Mesendoderm (in vitro differentiated cells): ENCODE measurements around the gene IQCE.

Experiments
- DNase-seq: peaks from one replicate; pipeline ENCODE4 v3.0.0; 2013
- H2AK5ac ChIP-seq: 2 replicates; pipeline ENCODE4 v1.6.1; 2013; ENCODE audit warnings: low read length, inconsistent platforms
- H2BK120ac ChIP-seq: 2 replicates; pipeline ENCODE4 v1.6.1; 2013; ENCODE audit warnings: low read depth, mild to moderate bottlenecking, low read length, moderate library complexity, mixed read lengths
- H2BK15ac ChIP-seq: replicated peaks from 2 replicates; pipeline ENCODE4 v1.6.1; 2013; ENCODE audit warnings: low read depth, mild to moderate bottlenecking, moderate library complexity
- H2BK5ac ChIP-seq: 2 replicates; pipeline ENCODE4 v1.6.1; 2013; ENCODE audit warnings: low read length, inconsistent platforms
- H3K18ac ChIP-seq: 2 replicates; pipeline ENCODE4 v1.6.1; 2013; ENCODE audit warnings: mild to moderate bottlenecking, low read length, mixed read lengths
- H3K23ac ChIP-seq: one replicate; pipeline ENCODE4 v1.6.1; 2013; ENCODE audit warnings: low read length
- H3K27ac ChIP-seq: 2 replicates; pipeline ENCODE4 v1.5.1; 2013; ENCODE audit warnings: low read depth, mild to moderate bottlenecking, inconsistent platforms, low read length, moderate library complexity
- H3K27me3 ChIP-seq: 2 replicates; pipeline ENCODE4 v1.6.1; 2013; ENCODE audit warnings: low read length, control low read depth, mild to moderate bottlenecking, inconsistent platforms; ENCODE audit not compliant: insufficient read depth, poor library complexity
- H3K36me3 ChIP-seq: 2 replicates; pipeline ENCODE4 v1.6.1; 2013; ENCODE audit warnings: low read length, inconsistent platforms; ENCODE audit not compliant: control insufficient read depth, insufficient read depth
- H3K4ac ChIP-seq: one replicate; pipeline ENCODE4 v1.6.1; 2013; ENCODE audit warnings: low read depth, mild to moderate bottlenecking, low read length, moderate library complexity
- H3K4me1 ChIP-seq: 2 replicates; pipeline ENCODE4 v1.6.1; 2013; ENCODE audit warnings: low read depth, low read length, inconsistent platforms; ENCODE audit not compliant: control insufficient read depth
- H3K4me2 ChIP-seq: 2 replicates; pipeline ENCODE4 v1.6.1; 2013; ENCODE audit warnings: low read length
- H3K4me3 ChIP-seq: 2 replicates; pipeline ENCODE4 v1.5.1; 2013; ENCODE audit warnings: mild to moderate bottlenecking, low read length
- H3K56ac ChIP-seq: one replicate; pipeline ENCODE4 v1.6.1; 2013; ENCODE audit warnings: low read length
- H3K79me1 ChIP-seq: 2 replicates; pipeline ENCODE4 v1.6.1; 2013; ENCODE audit warnings: low read length, inconsistent platforms
- H3K79me2 ChIP-seq: 2 replicates; pipeline ENCODE4 v1.6.1; 2013; ENCODE audit warnings: mild to moderate bottlenecking, low read length; ENCODE audit not compliant: control insufficient read depth, insufficient read depth
- H3K9ac ChIP-seq: 2 replicates; pipeline ENCODE4 v1.6.1; 2013; ENCODE audit warnings: low read length, inconsistent platforms
- H4K5ac ChIP-seq: one replicate; pipeline ENCODE4 v1.6.1; 2013; ENCODE audit warnings: low read length
- H4K8ac ChIP-seq: one replicate; pipeline ENCODE4 v1.6.1; 2013; ENCODE audit warnings: low read depth, mild to moderate bottlenecking, control low read depth, low read length, moderate library complexity
- WGBS: extraction: QIAGEN DNeasy Blood & Tissue Kit; methylation state at CpG from one replicate; pipeline ENCODE4 v1.1.7; 2013; ENCODE audit warnings: low lambda C conversion rate, missing lambda C conversion rate; ENCODE audit not compliant: insufficient coverage; ENCODE audit errors: extremely low coverage; 5-methylcytosine and 5-hydroxymethylcytosine counted together

Gene IQCE

GRCh38 chr7:2601907-2602306, 43.1 kb downstream of the IQCE start:
- no peak overlapping the region for H3K27ac ChIP-seq
- no peaks in the 10 kb centered on the region for H3K27me3 ChIP-seq
- no peaks in the 10 kb centered on the region for H3K79me1 ChIP-seq
- no peaks in the 10 kb centered on the region for H3K4me1 ChIP-seq
- H3K36me3 ChIP-seq = no peaks in the 10 kb centered on the region
- no peak overlapping the region for H3K23ac ChIP-seq
- H2BK5ac ChIP-seq = no peak overlapping the region
- no peak overlapping the region for H4K5ac ChIP-seq
- H3K56ac ChIP-seq = no peak overlapping the region
- no peak overlapping the region for H2BK120ac ChIP-seq
- H3K79me2 ChIP-seq = no peaks in the 10 kb centered on the region
- H2BK15ac ChIP-seq = no peak overlapping the region
- no peak overlapping the region for H3K4me3 ChIP-seq
- H3K9ac ChIP-seq = no peak overlapping the region
- WGBS = 100% methylated on average over 1 of the region's 11 CpGs
- no peak overlapping the region for H4K8ac ChIP-seq
- no peak for DNase-seq
- no peak overlapping the region for H3K4me2 ChIP-seq
- H3K4ac ChIP-seq = no peak overlapping the region
- no peak overlapping the region for H3K18ac ChIP-seq
- no peak overlapping the region for H2AK5ac ChIP-seq

GRCh38 chr7:2602406-2603043, 43.7 kb downstream of the IQCE start:
- Histone ChIP-seq H3K9ac (no peak overlapping the region), H2BK15ac (no peak overlapping the region), H3K56ac (no peak overlapping the region), H2BK5ac (no peak overlapping the region), H3K23ac (no peak overlapping the region), H4K8ac (no peak overlapping the region), H3K4me3 (no peak overlapping the region), H3K79me1 (no peaks in the 10 kb centered on the region), H3K4ac (no peak overlapping the region), H3K18ac (no peak overlapping the region), H3K4me1 (no peaks in the 10 kb centered on the region), H3K27me3 (no peaks in the 10 kb centered on the region), H3K27ac (no peak overlapping the region), H4K5ac (no peak overlapping the region), H2BK120ac (no peak overlapping the region), H2AK5ac (no peak overlapping the region), H3K36me3 (no peaks in the 10 kb centered on the region), H3K79me2 (no peaks in the 10 kb centered on the region), H3K4me2 (no peak overlapping the region)
- DNase-seq = no peak
- WGBS = no CpG with 5 or more reads among the region's 19 CpGs

GRCh38 chr7:2603044-2603965, 44.5 kb downstream of the IQCE start:
- H3K56ac ChIP-seq = no peak overlapping the region
- no peak overlapping the region for H3K9ac ChIP-seq
- no peak overlapping the region for H4K8ac ChIP-seq
- H3K23ac ChIP-seq = no peak overlapping the region
- no peaks in the 10 kb centered on the region for H3K79me2 ChIP-seq
- H2AK5ac ChIP-seq = no peak overlapping the region
- H2BK15ac ChIP-seq = no peak overlapping the region
- H3K27me3 ChIP-seq = no peaks in the 10 kb centered on the region
- H3K4me2 ChIP-seq = no peak overlapping the region
- no peak overlapping the region for H3K4ac ChIP-seq
- no peak overlapping the region for H3K27ac ChIP-seq
- H3K4me3 ChIP-seq = no peak overlapping the region
- H4K5ac ChIP-seq = no peak overlapping the region
- WGBS = no CpG with 5 or more reads among the region's 35 CpGs
- H3K79me1 ChIP-seq = no peaks in the 10 kb centered on the region
- DNase-seq = no peak
- no peak overlapping the region for H2BK120ac ChIP-seq
- H2BK5ac ChIP-seq = no peak overlapping the region
- H3K36me3 ChIP-seq = no peaks in the 10 kb centered on the region
- H3K4me1 ChIP-seq = no peaks in the 10 kb centered on the region
- no peak overlapping the region for H3K18ac ChIP-seq

DNA sequence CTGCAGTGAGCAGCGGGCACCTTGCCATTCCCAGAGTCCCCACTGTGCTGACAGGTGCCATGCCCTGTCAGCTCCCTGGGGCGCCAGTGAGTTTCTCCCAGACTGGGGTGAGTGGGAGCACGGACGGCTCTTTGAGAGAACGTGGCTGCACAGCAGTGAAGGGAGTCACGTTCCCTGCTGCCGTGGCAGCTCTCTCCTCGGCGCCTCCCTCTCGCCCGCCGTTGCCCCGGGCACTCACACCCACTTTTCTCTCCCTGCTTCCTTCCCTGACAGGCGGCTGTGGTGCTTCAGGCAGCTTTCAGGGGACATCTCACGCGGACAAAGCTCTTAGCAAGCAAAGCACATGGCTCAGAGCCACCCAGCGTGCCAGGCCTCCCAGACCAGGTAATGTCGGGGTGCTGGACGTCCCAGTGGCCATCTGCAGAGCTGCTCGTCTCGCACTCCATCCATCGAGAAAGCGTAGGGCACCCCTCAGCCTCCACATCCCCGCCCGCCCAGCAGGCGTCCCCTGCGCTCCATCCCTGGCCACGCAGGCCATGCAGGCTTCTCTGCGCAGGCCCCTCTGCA, 45.9 kb downstream of the IQCE start:
- Histone ChIP-seq H3K4me1 (no peaks in the 10 kb centered on the region), H3K23ac (no peak overlapping the region), H2BK120ac (no peak overlapping the region), H3K56ac (no peak overlapping the region), H3K4me3 (no peak overlapping the region), H3K27ac (no peak overlapping the region), H3K27me3 (no peaks in the 10 kb centered on the region), H2BK15ac (no peak overlapping the region), H2AK5ac (no peak overlapping the region), H3K4me2 (no peak overlapping the region), H3K36me3 (no peaks in the 10 kb centered on the region), H4K8ac (no peak overlapping the region), H3K79me2 (no peaks in the 10 kb centered on the region), H3K4ac (no peak overlapping the region), H3K79me1 (no peaks in the 10 kb centered on the region), H3K9ac (no peak overlapping the region), H3K18ac (no peak overlapping the region), H2BK5ac (no peak overlapping the region), H4K5ac (no peak overlapping the region)
- no CpG with 5 or more reads among the region's 29 CpGs for WGBS
- DNase-seq = no peak

- Histone ChIP-seq H3K56ac (no peak overlapping the region), H3K23ac (no peak overlapping the region), H3K9ac (no peak overlapping the region), H2BK5ac (no peak overlapping the region), H4K8ac (no peak overlapping the region), H3K4me2 (no peak overlapping the region), H3K79me2 (no peaks in the 10 kb centered on the region), H3K4me1 (peaks cover 7% of the 10 kb centered on the region), H3K27me3 (no peaks in the 10 kb centered on the region), H2BK120ac (no peak overlapping the region), H3K27ac (no peak overlapping the region), H2AK5ac (no peak overlapping the region), H3K4ac (no peak overlapping the region), H2BK15ac (no peak overlapping the region), H3K79me1 (no peaks in the 10 kb centered on the region), H4K5ac (no peak overlapping the region), H3K18ac (no peak overlapping the region), H3K36me3 (no peaks in the 10 kb centered on the region), H3K4me3 (no peak overlapping the region)
- WGBS = no CpG with 5 or more reads among the region's 38 CpGs
- DNase-seq = no peak
Observed at GRCh38 chr7:2605608-2606538, 47.1 kb downstream of the IQCE start.
